GM12864 (cell line): ENCODE data around the gene LRFN2.

Experiments used
- DNase-seq: peaks from one replicate; pipeline ENCODE4 v3.0.0-alpha.2; 2011; ENCODE audit warnings: low read depth
- H3K4me3 ChIP-seq: 2 replicates; pipeline ENCODE4 v1.5.1; 2011; ENCODE audit warnings: mild to moderate bottlenecking, low read depth, low read length, control low read depth
- CTCF ChIP-seq: IDR thresholded peaks from 2 replicates; pipeline ENCODE4 v1.5.1; 2011; ENCODE audit warnings: low read depth, mild to moderate bottlenecking, moderate library complexity, low read length, control low read depth, inconsistent platforms; ENCODE audit errors: missing control alignments

LRFN2 gene

GRCh38 chr6:40563111-40563510, 24.1 kb downstream of the LRFN2 start:
- H3K4me3 ChIP-seq: no peak overlapping the region
- TF ChIP-seq CTCF: no peak
- no peak for DNase-seq

- DNase-seq: no peak
- no peak overlapping the region for H3K4me3 ChIP-seq
- TF ChIP-seq CTCF: no peak
Measured at GRCh38 chr6:40559056-40559455, 28.1 kb downstream of the LRFN2 start.

- TF ChIP-seq CTCF: no peak
- H3K4me3 ChIP-seq: no peak overlapping the region
- no peak for DNase-seq
Measured at GRCh38 chr6:40558102-40558501, 29.1 kb downstream of the LRFN2 start.

- DNase-seq: no peak
- no peak overlapping the region for H3K4me3 ChIP-seq
- no peak for TF ChIP-seq CTCF
Measured at GRCh38 chr6:40556881-40557280, 30.3 kb downstream of the LRFN2 start.

GRCh38 chr6:40556023-40556422, 31.1 kb downstream of the LRFN2 start:
- no peak overlapping the region for H3K4me3 ChIP-seq
- DNase-seq: no peak
- TF ChIP-seq CTCF: no peak

- TF ChIP-seq CTCF: no peak
- DNase-seq: no peak
- H3K4me3 ChIP-seq: no peak overlapping the region
Measured at GRCh38 chr6:40555092-40555491, 32.1 kb downstream of the LRFN2 start.

GRCh38 chr6:40552941-40553340, 34.2 kb downstream of the LRFN2 start:
- no peak overlapping the region for H3K4me3 ChIP-seq
- DNase-seq: no peak
- no peak for TF ChIP-seq CTCF
